HG02885 (cell line): ENCODE results near the gene SPAG17.

ENCODE experiments used
- ATAC-seq: cut with Tn5 transposase; IDR thresholded peaks from one replicate; pipeline ENCODE4 v1.9.1; 2021; ENCODE audit warnings: mild to moderate bottlenecking; ENCODE audit not compliant: unreplicated experiment, poor library complexity

Gene SPAG17

GRCh38 chr1:118185084-118185832, at the start of gene SPAG17:
Gene SPAG17, minus strand, starts transcription at chr1:118185228. Its CDS starts 71 bp downstream, at chr1:118185157.
- no peak for ATAC-seq

- ATAC-seq, result no peak
Measured at GRCh38 chr1:118225471-118225870, 40.4 kb upstream of the SPAG17 start.

GRCh38 chr1:118223426-118223825, 38.4 kb upstream of the SPAG17 start:
- ATAC-seq, result no peak

- ATAC-seq, result no peak
Measured at GRCh38 chr1:118219438-118219837, 34.4 kb upstream of the SPAG17 start.

GRCh38 chr1:118217141-118217838, 32.3 kb upstream of the SPAG17 start:
- ATAC-seq, result no peak

- ATAC-seq, result no peak
Measured at GRCh38 chr1:118214866-118215265, 29.8 kb upstream of the SPAG17 start.

- ATAC-seq, result no peak
Measured at GRCh38 chr1:118210723-118211110, 25.7 kb upstream of the SPAG17 start.

GRCh38 chr1:118210051-118210722, 25.2 kb upstream of the SPAG17 start:
- ATAC-seq, result no peak

GRCh38 chr1:118209648-118210047, 24.6 kb upstream of the SPAG17 start:
- no peak for ATAC-seq

- ATAC-seq, result no peak
Measured at GRCh38 chr1:118206966-118207365, 21.9 kb upstream of the SPAG17 start.

- ATAC-seq, result no peak
Measured at GRCh38 chr1:118204648-118205047, 19.6 kb upstream of the SPAG17 start.

GRCh38 chr1:118204105-118204504, 19.1 kb upstream of the SPAG17 start:
- ATAC-seq, result no peak

- peak; percentile 53 for ATAC-seq
Measured at GRCh38 chr1:118202076-118202608, 17.1 kb upstream of the SPAG17 start.

- ATAC-seq, result peak; percentile 75
Measured at GRCh38 chr1:118201524-118201923, 16.5 kb upstream of the SPAG17 start.

- ATAC-seq, result no peak
Measured at GRCh38 chr1:118200836-118201235, 15.8 kb upstream of the SPAG17 start.

GRCh38 chr1:118190561-118190960, 5.5 kb upstream of the SPAG17 start:
- no peak for ATAC-seq

- ATAC-seq, result no peak
Measured at GRCh38 chr1:118189564-118189963, 4.5 kb upstream of the SPAG17 start.

- ATAC-seq, result no peak
Measured at GRCh38 chr1:118188411-118188810, 3.4 kb upstream of the SPAG17 start.

- ATAC-seq, result no peak
Measured at GRCh38 chr1:118186026-118186425, 998 bp upstream of the SPAG17 start.

GRCh38 chr1:118184739-118185083, 317 bp downstream of the SPAG17 start:
- ATAC-seq, result no peak

GRCh38 chr1:118183586-118183985, 1.4 kb downstream of the SPAG17 start:
- ATAC-seq, result no peak
